ENCODE results near the gene SYCE3. TPM values are rescaled to one million over a fixed set of nuclear protein-coding genes. Genes with fewer than 3 reads are reported as not detected.

The SYCE3 gene
- total and polyA plus RNA-seq, 9 of the 15 experiments (the other 6 are each of a cell fraction or from before 2014, with no cell fraction given) = 0.56 TPM; not detected in 8

GRCh38 chr22:50525104-50525857 lies 37.4 kb downstream of the SYCE3 start, which contains the start of gene SCO2 (continued):
- TF ChIP-seq MAZ (CRISPR knock-in tag; conservative IDR thresholded peaks at IDR 0.05 in 1 of 2, IDR thresholded peaks at IDR 0.05 in 1 of 2) (peak; percentile 75 to 81), EGR1 (conservative IDR thresholded peaks at IDR 0.05) (peak; percentile 94), ZNF347 (CRISPR knock-in tag; IDR thresholded peaks at IDR 0.05; ENCODE audit: low read depth) (no peak), HNRNPK (IDR thresholded peaks at IDR 0.05; ENCODE audit: low read depth, low read length, poor library complexity, severe bottlenecking) (peak; percentile 5), NR2C1 (IDR thresholded peaks at IDR 0.05) (no peak), NR2C1 (tag; IDR thresholded peaks at IDR 0.05) (0 out of 2 replicates have a peak, but pooled peaks have one; percentile 59), ZBTB49 (CRISPR knock-in tag; IDR thresholded peaks at IDR 0.05; ENCODE audit: borderline replicate concordance) (no peak), ZFP1 (CRISPR knock-in tag; IDR thresholded peaks at IDR 0.05) (no peak), ZNF592 (IDR thresholded peaks at IDR 0.05) (peak; percentile 70), SRF (CRISPR knock-in tag; IDR thresholded peaks at IDR 0.05) (no peak), PRMT5 (CRISPR knock-in tag; IDR thresholded peaks at IDR 0.05) (0 out of 2 replicates have a peak, but pooled peaks have one; percentile 34), FOSL1 (tag; conservative IDR thresholded peaks at IDR 0.05) (peak; percentile 19; the same call in 1 of the 2 replicates)
- TF ChIP-seq, protein P1, sequence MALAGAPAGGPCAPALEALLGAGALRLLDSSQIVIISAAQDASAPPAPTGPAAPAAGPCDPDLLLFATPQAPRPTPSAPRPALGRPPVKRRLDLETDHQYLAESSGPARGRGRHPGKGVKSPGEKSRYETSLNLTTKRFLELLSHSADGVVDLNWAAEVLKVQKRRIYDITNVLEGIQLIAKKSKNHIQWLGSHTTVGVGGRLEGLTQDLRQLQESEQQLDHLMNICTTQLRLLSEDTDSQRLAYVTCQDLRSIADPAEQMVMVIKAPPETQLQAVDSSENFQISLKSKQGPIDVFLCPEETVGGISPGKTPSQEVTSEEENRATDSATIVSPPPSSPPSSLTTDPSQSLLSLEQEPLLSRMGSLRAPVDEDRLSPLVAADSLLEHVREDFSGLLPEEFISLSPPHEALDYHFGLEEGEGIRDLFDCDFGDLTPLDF (CRISPR knock-in tag; IDR thresholded peaks at IDR 0.05) = peak; percentile 83; the same call in 1 of the 2 replicates
- TF ChIP-seq, protein P2, sequence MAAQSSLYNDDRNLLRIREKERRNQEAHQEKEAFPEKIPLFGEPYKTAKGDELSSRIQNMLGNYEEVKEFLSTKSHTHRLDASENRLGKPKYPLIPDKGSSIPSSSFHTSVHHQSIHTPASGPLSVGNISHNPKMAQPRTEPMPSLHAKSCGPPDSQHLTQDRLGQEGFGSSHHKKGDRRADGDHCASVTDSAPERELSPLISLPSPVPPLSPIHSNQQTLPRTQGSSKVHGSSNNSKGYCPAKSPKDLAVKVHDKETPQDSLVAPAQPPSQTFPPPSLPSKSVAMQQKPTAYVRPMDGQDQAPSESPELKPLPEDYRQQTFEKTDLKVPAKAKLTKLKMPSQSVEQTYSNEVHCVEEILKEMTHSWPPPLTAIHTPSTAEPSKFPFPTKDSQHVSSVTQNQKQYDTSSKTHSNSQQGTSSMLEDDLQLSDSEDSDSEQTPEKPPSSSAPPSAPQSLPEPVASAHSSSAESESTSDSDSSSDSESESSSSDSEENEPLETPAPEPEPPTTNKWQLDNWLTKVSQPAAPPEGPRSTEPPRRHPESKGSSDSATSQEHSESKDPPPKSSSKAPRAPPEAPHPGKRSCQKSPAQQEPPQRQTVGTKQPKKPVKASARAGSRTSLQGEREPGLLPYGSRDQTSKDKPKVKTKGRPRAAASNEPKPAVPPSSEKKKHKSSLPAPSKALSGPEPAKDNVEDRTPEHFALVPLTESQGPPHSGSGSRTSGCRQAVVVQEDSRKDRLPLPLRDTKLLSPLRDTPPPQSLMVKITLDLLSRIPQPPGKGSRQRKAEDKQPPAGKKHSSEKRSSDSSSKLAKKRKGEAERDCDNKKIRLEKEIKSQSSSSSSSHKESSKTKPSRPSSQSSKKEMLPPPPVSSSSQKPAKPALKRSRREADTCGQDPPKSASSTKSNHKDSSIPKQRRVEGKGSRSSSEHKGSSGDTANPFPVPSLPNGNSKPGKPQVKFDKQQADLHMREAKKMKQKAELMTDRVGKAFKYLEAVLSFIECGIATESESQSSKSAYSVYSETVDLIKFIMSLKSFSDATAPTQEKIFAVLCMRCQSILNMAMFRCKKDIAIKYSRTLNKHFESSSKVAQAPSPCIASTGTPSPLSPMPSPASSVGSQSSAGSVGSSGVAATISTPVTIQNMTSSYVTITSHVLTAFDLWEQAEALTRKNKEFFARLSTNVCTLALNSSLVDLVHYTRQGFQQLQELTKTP (IDR thresholded peaks at IDR 0.05; ENCODE audit: low read depth in 1 of 2, partially characterized antibody in 2 of 2) = no peak

Data from K562 (cell line).